Panc1 (cell line): ENCODE measurements around the gene INPP5D.
"Not testable (repeated sequence)": the region's sequence is repeated elsewhere in the genome, so short reads cannot be mapped to it uniquely, and the experiment has no call there.

Source experiments
- POLR2AphosphoS5 ChIP-seq: IDR thresholded peaks from 2 replicates; pipeline ENCODE4 v1.6.1; 2012; ENCODE audit warnings: mild to moderate bottlenecking, low read depth, low read length, moderate library complexity
- TF ChIP-seq, protein P1 (sequence below): fragments of 450-650 bp; IDR thresholded peaks from 2 replicates; pipeline ENCODE4 v1.5.1; 2017; ENCODE audit warnings: mild to moderate bottlenecking
- TF ChIP-seq, protein P2 (sequence below), 2 experiments: IDR thresholded peaks; 2 replicates each; pipeline ENCODE4 v1.6.1; 2011 to 2012; ENCODE audit warnings: low read depth in 2 of 2, control low read depth in 1 of 2, low read length in 1 of 2, mild to moderate bottlenecking in 1 of 2, moderate library complexity in 1 of 2; ENCODE audit not compliant: insufficient read depth in 1 of 2

DNA sequence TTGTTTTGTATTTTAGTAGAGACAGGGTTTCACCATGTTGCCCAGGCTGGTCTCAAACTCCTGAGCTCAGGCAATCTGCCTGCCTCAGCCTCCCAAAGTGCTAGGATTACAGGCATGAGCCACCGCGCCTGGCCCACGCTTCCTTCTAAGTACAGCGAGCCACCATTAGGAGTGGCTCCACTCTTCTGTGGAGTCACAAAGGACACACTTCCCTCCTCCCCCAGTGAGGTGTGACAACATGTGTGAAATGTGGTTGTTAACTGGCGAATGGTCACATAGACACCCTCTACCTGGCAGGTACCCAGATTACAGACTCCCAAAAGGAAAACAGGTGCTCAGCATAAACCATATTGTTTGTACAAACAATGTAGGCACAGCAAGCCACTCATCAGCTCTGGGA lies 96.3 kb downstream of the INPP5D start:
- TF ChIP-seq, protein P1, sequence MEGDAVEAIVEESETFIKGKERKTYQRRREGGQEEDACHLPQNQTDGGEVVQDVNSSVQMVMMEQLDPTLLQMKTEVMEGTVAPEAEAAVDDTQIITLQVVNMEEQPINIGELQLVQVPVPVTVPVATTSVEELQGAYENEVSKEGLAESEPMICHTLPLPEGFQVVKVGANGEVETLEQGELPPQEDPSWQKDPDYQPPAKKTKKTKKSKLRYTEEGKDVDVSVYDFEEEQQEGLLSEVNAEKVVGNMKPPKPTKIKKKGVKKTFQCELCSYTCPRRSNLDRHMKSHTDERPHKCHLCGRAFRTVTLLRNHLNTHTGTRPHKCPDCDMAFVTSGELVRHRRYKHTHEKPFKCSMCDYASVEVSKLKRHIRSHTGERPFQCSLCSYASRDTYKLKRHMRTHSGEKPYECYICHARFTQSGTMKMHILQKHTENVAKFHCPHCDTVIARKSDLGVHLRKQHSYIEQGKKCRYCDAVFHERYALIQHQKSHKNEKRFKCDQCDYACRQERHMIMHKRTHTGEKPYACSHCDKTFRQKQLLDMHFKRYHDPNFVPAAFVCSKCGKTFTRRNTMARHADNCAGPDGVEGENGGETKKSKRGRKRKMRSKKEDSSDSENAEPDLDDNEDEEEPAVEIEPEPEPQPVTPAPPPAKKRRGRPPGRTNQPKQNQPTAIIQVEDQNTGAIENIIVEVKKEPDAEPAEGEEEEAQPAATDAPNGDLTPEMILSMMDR, result not testable (repeated sequence)
- TF ChIP-seq POLR2AphosphoS5, result not testable (repeated sequence)
- TF ChIP-seq, protein P2, sequence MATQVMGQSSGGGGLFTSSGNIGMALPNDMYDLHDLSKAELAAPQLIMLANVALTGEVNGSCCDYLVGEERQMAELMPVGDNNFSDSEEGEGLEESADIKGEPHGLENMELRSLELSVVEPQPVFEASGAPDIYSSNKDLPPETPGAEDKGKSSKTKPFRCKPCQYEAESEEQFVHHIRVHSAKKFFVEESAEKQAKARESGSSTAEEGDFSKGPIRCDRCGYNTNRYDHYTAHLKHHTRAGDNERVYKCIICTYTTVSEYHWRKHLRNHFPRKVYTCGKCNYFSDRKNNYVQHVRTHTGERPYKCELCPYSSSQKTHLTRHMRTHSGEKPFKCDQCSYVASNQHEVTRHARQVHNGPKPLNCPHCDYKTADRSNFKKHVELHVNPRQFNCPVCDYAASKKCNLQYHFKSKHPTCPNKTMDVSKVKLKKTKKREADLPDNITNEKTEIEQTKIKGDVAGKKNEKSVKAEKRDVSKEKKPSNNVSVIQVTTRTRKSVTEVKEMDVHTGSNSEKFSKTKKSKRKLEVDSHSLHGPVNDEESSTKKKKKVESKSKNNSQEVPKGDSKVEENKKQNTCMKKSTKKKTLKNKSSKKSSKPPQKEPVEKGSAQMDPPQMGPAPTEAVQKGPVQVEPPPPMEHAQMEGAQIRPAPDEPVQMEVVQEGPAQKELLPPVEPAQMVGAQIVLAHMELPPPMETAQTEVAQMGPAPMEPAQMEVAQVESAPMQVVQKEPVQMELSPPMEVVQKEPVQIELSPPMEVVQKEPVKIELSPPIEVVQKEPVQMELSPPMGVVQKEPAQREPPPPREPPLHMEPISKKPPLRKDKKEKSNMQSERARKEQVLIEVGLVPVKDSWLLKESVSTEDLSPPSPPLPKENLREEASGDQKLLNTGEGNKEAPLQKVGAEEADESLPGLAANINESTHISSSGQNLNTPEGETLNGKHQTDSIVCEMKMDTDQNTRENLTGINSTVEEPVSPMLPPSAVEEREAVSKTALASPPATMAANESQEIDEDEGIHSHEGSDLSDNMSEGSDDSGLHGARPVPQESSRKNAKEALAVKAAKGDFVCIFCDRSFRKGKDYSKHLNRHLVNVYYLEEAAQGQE (IDR thresholded peaks at IDR 0.05; ENCODE audit: insufficient read depth in 1 of 2, low read depth in 2 of 2, low read length in 1 of 2), result not testable (repeated sequence)
